HepG2 (cell line): ENCODE results near the gene FAM83G.

Experiments
- POLR2A ChIP-seq, 2 experiments: IDR thresholded peaks; 2 replicates each; pipeline ENCODE4 v1.6.1; 2011; ENCODE audit warnings: low read depth in 2 of 2, low read length in 2 of 2, mild to moderate bottlenecking in 1 of 2, moderate library complexity in 1 of 2; ENCODE audit not compliant: insufficient read depth in 1 of 2
- TAF1 ChIP-seq: sonication (generic); formaldehyde crosslinking; IDR thresholded peaks from 2 replicates; pipeline ENCODE4 v1.4.0; 2020; ENCODE audit warnings: missing genetic modification reagents
- ZMYM3 ChIP-seq: sonication (generic); formaldehyde crosslinking; IDR thresholded peaks from 2 replicates; pipeline ENCODE4 v1.5.1; 2020; ENCODE audit warnings: mild to moderate bottlenecking, missing genetic modification reagents
- TF ChIP-seq, protein P1 (sequence below): sonication (generic); formaldehyde crosslinking; IDR thresholded peaks from 2 replicates; pipeline ENCODE4 v1.8.0; 2022; ENCODE audit warnings: mild to moderate bottlenecking, missing genetic modification reagents
- TF ChIP-seq, protein P2 (sequence below): sonication (generic); formaldehyde crosslinking; IDR thresholded peaks from 2 replicates; pipeline ENCODE4 v1.5.0; 2020; ENCODE audit warnings: mild to moderate bottlenecking, missing genetic modification reagents, moderate library complexity
- TF ChIP-seq, protein P3 (sequence below): sonication (generic); formaldehyde crosslinking; IDR thresholded peaks from 2 replicates; pipeline ENCODE4 v1.4.0; 2020; ENCODE audit warnings: missing genetic modification reagents, low read depth, mild to moderate bottlenecking, borderline replicate concordance

DNA sequence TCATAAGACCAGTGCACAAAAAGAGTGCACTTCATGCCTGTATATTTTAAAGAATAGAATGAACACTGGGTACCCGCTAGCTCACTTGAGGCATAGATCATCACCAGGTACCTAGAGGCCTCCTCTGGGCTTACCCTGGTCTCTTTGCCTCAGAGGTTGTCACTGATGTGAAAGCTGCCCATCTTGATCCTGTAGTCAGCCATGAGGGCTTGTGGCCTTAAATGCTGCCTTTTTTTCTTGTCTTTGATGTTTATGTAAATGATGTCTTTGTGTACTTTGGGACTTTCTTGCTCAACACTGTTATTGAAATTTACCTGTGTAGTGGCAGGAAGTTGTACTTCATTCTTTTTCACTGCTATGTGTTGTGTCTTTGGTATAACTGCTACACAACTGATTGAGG is 79.4 kb downstream of the FAM83G start:
- TF ChIP-seq, protein P1, sequence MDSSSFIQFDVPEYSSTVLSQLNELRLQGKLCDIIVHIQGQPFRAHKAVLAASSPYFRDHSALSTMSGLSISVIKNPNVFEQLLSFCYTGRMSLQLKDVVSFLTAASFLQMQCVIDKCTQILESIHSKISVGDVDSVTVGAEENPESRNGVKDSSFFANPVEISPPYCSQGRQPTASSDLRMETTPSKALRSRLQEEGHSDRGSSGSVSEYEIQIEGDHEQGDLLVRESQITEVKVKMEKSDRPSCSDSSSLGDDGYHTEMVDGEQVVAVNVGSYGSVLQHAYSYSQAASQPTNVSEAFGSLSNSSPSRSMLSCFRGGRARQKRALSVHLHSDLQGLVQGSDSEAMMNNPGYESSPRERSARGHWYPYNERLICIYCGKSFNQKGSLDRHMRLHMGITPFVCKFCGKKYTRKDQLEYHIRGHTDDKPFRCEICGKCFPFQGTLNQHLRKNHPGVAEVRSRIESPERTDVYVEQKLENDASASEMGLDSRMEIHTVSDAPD: no peak
- TF ChIP-seq POLR2A (IDR thresholded peaks at IDR 0.05; ENCODE audit: insufficient read depth in 1 of 2, low read depth in 2 of 2, low read length in 2 of 2) (no peak), ZMYM3 (CRISPR knock-in tag) (no peak), TAF1 (CRISPR knock-in tag) (no peak)
- TF ChIP-seq, protein P2, sequence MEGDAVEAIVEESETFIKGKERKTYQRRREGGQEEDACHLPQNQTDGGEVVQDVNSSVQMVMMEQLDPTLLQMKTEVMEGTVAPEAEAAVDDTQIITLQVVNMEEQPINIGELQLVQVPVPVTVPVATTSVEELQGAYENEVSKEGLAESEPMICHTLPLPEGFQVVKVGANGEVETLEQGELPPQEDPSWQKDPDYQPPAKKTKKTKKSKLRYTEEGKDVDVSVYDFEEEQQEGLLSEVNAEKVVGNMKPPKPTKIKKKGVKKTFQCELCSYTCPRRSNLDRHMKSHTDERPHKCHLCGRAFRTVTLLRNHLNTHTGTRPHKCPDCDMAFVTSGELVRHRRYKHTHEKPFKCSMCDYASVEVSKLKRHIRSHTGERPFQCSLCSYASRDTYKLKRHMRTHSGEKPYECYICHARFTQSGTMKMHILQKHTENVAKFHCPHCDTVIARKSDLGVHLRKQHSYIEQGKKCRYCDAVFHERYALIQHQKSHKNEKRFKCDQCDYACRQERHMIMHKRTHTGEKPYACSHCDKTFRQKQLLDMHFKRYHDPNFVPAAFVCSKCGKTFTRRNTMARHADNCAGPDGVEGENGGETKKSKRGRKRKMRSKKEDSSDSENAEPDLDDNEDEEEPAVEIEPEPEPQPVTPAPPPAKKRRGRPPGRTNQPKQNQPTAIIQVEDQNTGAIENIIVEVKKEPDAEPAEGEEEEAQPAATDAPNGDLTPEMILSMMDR (CRISPR knock-in tag): no peak
- TF ChIP-seq, protein P3, sequence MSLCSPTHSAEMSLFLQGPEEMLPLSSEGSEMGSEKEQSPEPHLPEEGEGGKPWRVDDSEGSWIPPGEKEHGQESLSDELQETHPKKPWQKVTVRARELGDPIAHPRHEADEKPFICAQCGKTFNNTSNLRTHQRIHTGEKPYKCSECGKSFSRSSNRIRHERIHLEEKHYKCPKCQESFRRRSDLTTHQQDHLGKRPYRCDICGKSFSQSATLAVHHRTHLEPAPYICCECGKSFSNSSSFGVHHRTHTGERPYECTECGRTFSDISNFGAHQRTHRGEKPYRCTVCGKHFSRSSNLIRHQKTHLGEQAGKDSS (CRISPR knock-in tag): no peak
